NCI-H146 treated with DMSO at 0.1 percent for 48 hours (cell line): ENCODE measurements around the gene KANSL1L.

ENCODE experiments used
- DNase-seq: peaks from one replicate; lab custom pipeline; 2025; ENCODE audit not compliant: unreplicated experiment; lab: John Stamatoyannopoulos, UW

Gene KANSL1L

DNA sequence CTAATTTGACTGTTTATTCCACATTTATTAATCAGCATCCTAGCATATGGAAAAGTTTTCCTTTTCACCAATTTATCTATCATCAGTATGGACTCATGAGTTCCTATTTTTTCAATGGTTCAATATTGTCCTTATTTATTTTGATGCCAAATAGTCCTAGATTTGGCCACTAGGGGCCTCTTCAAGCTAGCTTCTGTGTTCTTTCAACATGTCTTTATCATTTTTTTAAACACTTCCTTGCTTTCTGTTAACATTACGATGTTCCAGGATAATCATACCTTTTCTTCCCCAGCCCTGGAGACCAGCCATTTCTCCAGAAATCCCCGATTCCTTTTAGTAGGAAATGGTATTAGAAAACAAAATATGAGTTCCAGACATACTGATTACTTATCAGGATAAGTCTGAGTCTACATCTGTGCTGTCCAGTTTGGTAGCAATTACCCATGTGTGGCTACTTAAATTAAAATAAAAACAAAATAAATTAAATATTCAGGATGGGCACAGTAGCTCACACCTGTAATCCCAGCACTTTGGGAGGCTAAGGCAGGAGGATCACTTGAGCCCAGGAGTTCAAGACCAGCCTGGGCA, 98.2 kb downstream of the KANSL1L start:
- DNase-seq: peak; percentile 6

DNA sequence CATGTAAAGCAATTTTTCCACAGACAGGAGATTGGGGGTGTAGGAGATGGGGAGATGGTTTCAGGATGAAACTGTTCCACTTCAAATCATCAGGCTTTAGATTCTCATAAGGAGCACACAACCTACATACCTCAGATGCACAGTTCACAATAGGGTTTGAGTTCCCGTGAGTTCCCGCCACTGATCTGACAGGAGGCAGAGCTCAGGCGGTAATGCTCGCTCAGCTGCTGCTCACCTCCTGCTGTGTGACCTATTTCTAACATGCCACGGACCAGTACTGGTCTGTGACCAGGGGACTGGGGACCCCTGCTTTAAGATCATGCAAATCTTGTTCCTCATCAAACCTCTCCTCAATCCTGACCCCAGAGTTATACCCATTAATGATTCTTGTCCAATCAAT, 98.7 kb downstream of the KANSL1L start:
- DNase-seq: no peak

DNA sequence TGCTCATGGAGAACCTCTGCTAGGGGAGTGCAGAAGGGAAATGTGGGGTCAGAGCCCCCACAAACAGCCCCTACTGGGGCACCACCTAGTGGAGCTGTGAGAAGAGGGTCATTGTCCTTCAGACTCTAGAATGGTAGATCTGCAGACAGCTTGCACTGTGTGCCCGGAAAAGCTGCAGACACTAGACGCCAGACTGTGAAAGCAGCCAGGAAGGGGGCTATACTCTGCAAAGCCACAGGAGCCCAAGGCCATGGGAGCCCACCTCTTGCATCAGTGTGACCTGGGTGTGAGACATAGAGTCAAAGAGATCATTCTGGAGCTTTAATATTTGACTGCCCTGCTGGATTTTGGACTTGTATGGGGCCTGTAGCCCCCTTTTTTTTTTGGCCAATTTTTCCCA, 107.9 kb downstream of the KANSL1L start:
- no peak for DNase-seq

DNA sequence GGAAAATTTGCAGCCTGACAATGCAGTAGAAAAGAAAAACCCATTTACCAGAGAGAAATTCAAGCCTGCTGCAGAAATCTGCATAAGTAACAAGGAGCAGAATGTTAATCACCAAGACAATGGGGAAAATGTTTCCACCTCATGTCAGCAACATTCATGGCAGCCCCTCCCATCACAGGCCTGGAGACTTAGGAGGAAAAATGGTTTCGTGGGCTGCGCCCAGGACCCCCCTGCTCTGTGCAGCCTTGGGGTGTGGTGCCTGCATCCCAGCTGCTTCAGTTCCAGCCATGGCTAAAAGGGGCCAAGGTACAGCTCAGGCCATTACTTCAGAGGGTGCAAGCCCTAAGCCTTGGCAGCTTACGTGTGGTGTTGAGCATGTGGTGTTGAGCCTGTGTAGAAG, 115.4 kb downstream of the KANSL1L start:
- DNase-seq: no peak

DNA sequence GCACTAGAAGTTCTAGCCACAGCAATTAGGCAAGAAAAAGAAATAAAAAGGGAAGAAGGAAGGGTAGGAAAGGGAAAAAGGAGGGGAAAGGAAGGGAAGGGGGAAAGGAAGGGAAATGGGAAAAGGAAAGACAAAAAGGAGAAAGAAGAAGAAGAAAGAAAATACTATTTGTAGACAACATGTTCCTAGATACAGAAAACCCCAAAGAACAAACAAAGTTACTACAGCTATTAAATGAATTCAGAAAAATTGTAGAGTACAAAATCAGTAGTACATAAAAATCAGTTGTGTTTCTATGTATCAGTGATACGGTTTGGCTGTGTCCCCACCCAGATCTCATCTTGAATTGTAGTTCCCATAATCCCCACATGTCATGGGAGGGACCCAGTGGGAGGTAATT, 116.5 kb downstream of the KANSL1L start:
- no peak for DNase-seq

DNA sequence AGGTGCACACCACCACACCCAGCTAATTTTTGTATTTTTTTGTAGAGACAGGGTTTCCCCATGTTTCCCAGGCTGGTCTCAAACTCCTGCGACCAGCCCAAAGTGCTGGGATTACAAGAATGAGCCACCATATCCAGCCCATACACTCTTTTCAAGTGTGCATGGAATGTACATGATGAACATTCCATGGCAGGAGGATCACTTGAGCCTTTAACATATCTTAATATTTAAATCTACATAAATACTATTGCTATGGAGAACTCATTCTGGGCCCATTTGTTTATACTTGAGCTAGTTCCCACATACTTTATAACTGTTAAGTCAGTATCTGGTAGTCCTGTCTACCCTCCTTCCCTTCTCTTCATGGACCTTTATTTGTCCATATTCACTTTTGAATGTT, 120.3 kb downstream of the KANSL1L start:
- no peak for DNase-seq

DNA sequence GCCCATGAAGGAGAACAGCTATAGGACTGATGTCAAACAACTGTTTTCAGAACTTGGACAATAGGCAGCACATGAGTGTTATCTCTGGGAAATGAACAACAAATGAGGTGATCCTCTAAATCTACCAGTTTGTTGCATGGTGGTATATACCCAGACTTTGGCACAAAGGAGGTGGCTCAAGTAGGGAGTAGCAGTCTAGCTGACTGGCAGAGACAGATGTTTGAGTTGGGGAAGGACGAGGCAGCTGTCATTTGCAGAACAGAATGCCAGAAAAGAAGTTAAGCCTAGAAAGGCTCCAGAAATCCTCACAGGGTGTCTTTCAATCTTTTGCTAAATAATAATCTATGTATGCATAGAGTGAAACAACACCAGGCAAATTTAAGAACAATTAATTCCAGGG, 121.4 kb downstream of the KANSL1L start:
- no peak for DNase-seq

DNA sequence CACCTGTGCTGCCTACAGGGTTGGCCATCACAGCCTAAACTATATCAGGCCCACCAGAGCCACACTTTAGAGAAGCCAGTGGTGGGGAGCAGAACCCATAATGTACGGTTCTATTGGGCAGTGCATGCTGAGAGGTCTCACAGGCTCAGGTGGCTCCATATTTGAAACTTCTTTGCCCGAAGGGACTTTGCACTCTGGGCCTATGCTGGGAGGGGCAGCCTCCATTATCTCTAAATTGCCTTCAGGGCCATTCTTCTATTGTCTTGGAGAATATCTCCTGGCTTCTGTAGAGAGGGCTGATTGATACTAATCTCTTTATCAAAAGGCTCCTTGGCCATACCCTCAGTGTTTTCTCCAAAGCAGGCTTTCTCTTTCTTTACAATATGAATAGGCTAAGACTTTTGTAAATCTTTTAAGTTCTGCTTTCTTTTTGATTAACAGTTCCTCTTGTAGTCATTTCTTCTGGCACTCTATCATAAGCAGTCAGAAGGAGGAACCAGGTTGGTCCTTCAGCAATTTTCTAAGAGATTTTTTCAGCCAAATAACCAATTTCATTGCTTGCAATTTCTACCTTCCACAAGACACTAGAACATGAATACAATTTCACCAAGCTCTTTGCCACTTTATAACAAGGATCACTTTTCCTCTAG, 124.2 kb downstream of the KANSL1L start:
- DNase-seq: no peak

DNA sequence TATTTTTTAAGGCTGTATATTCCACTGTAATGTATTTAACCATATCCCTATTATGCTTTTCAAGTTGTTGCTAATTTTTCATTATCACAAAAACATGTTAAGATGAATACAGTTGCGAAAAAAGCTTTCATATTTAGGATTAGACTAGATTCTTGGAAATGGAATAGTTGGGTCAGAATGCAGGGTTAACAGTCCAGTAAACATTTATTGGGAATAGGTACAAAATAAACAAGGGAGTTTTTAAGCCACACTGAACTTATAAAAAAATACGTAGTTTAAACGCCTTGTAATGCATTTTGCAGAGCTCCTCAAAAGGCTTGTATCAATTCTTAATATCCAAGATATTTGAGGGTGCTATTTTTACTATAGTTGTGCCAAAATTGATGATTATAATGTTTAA, 133.1 kb downstream of the KANSL1L start:
- no peak for DNase-seq

DNA sequence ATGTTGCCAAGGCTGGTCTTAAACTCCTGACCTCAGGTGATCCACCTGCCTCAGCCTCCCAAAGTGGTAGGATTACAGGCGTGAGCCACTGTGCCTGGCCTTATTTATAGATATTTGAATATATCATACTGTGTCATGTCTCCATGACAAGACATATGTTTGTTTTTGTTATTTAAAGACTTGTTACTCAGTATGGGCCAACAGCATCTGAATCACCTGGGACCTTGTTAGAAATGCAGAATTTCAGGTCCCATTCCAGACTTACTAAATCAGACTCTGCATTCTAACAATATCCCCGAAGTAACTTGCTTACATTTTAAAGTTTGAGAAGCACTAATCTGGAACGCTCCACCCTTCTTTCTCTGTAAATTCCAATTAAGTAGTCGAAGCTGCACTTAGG, 135.5 kb downstream of the KANSL1L start:
- no peak for DNase-seq

DNA sequence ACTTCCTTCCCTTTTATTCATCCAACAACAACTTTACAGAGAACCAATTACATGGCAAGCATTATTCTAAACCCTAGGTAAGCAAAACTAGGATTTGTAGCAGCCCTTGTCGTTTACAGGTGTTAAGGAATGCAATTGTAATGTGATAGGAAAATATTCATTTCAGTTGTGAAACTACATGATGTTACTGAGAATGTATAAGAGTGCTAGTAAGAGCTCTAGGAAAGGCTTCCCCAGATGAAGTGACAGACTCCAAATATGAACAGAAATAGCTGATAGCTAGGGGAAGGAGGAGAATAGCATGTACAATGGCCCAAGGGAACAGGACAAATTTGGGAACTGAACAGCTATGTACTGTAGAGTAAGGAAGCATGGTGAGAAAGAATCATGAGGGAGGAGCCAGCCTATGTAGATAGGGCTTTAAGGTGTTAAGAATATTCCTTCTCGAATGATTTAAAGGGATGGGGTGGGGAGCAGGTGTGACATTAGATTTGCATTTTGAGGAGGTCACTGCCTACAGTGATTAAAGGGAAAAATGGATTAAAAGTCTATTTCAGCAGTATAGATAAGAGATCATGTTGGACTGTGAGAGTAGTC, 137.0 kb downstream of the KANSL1L start:
- no peak for DNase-seq

DNA sequence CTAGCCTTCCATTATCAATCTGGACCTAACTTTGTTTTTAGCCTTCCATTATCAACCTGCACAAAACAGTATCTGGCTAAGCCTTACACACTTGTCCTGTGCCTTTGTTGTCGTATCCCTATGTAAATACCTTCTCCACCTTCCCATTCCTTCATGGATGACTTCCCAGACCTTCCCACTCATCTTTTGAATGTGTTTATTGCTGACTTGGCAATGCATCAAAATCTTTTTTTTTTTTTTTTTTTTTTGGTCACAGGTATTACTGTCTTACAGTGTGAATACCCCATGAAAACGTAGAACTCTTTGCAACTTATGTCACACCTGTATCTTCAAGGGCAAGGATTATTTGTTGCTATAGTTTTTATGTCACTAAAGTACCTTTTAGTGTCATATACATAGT, 143.0 kb downstream of the KANSL1L start:
- DNase-seq: no peak

DNA sequence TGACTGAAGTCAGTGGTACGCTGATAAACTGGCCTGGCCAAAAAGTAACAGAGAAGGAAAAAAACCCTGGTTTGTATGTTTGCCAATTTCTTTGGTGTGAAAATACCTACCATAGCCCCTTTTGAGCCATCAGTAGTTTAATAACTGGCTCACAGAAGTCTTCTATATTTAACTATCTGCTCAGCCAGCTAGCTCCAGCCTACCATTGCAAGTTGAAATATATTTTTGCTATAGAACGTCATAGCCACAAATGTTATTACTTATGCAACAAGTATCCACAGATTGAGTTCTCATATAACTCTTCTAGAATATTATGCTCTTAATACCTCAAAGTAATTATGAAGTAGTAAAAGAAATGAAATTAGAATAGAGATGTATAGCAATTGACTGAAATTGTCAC, 143.6 kb downstream of the KANSL1L start:
- no peak for DNase-seq

DNA sequence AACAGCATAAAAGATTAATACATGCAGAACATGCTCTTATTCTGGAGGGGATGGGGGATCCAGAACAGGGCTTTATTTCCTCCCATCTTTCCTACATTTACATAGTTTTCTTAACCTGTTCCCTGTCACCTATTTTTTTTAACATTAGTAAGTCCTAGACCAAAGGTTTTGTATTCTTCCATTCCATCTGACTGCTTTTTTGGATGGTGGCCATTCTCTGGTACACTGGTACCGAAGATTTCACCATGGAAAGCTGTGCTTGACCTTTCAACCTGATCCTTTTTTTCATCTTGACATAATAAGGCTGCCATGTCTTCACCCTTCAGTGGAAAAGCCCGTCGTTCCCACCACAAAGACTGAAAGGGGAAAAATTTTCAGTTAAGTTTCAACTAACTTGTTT, 148.4 kb downstream of the KANSL1L start:
- DNase-seq: no peak

DNA sequence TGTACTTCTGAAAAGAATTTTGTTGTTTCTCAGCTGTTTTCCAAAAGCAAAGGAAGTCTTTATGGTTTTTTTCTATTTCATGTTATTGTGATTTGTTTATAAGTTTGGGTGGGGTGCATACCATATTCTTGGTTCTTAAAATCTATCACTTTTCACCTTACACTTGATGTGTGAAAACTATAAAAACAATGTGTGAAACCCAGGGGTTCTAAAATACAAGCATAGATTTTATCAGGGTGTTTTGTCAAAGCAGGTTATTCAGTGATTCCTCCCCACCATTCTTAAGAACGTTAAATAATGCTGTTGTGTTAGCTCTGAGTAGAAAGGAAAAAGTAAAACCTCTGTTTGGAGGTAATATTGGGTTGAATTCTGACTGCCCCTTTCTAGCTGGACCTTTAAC, 151.1 kb downstream of the KANSL1L start:
- DNase-seq: no peak

DNA sequence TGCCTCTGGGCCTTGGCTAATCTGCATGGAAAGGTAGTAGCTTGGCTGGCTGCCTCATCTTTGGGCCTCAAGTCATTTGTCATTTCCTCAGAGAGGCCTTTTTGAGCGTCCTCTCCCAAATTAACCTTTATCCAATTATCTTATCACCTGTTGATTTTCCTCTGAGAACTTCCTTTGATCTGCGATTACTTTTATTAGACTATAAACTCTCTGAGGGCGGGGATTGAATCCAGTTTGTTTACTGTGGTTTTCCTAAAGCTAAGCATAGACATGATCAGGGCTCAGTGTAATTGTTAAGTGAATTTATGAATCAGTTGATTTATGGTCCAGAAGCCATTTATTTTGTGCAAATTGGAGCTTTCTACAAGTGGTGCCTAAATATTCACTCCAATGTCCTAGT, 161.3 kb downstream of the KANSL1L start:
- no peak for DNase-seq

DNA sequence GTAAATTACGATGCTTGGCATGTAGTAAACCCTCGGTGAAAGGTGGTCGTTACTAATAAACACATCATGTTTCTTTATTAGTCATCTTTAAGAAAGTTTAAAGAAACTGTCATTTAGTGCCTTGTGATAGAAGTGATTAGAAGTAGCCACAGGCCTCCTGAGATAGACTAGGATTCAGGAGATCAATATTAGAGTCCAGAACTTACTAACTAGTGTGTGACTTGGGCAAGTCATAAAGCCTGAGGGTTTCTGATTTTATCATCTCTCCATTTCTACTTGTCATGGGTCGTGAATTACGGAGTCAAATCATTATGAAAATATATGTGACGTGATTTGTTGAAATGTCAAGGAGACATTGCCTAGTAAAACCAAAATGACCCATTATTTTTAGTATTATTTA, 162.1 kb downstream of the KANSL1L start:
- DNase-seq: no peak

DNA sequence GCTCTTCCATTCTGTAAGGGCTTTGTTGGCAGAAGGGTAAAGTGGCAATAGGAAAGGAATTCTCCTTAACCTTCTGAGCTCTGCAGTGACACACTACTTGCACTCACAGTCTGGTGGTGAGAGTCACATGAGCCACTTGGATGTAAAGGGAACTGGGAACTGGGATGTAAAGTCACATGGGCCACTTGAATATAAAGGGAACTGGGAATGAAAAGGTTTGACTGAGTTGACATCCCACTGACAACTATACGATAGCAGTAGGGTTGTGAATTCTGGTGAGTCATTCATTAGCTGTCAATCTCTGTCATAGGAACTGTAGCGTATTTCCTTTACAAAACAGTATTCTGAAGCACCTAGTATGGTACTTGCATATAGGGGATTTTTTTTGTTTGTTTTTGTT, 163.3 kb downstream of the KANSL1L start:
- DNase-seq: no peak

DNA sequence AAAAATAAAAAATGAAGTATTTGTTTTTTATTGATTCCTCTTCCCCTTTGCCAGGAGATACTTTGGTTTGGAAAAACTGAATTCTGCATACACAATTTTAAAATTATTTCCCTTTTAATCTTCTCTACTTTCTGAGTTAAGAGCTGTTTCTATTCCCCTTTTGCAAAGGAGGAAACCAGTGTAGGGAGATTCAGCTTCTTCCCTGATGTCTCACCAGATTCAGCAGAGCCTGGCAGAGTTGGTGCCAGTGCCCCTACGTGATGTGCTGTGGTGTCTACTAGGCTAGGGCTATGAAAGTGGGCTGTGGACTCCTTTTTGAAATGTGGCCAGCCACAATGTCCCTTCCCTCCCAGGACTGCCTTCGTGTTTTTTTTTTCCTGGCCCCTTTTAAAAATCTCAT, 166.3 kb downstream of the KANSL1L start:
- no peak for DNase-seq

DNA sequence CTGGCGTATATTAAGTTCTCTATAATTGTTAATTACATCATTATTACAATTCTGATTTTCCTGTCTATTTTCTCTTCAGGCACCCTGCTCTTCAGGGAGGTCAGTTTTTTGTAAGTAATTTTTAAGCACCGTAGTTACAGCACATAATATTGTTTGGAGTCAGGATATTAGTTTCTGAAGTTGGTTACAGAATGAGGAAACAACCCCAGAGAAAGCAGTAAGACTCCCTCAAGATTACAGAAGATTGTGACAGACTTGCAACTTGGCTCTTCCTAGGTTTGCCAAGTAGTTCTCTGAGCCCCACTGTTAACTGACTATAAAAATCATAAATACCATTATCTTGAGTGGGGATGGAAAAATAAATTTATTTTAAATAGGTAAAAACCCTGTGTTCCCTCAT, 167.8 kb downstream of the KANSL1L start:
- DNase-seq: no peak

DNA sequence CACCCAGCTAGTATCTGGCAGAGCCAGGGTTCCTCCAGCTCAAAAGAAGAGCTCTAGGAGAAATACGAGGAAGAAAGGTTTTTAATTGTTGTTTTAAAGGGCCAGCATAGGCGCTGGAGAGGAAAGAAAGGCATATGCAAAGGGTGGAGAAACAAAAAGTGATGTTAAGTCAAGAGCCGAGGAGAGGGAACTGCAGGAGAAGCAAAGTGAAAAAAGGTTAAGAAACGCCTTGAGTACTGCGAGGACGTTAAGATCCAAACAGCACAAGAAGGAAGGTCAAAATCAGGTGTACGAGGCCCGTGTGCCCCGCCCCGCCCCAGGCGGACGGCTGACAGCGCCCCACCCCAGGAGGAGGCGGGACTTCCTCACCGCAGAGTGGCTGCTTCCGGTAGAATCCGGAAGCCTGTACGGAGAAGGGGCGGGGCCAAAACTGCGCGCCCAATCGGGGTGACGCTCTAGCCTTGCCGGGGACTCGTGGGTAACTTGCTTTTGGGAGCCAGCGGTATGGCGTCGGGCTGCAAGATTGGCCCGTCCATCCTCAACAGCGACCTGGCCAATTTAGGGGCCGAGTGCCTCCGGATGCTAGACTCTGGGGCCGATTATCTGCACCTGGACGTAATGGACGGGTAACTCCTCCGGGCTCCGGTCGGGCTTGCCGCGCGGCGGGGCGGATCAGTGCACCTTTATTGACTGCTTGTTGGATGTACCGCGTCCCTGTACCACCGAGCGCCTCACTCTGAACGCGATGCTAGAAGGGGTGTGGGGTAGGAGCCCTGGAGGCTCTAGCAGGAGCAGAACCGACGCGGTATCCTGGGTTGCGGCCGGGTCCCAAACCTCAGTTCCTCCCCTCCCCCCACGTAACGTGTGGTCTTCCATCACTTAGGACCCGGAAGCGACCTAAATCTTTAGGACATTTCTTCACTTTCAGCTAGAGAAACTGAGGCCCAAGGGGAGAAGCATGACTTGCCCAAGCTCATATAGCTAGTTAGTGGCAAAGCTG, 168.8 kb downstream of the KANSL1L start, which contains the start of gene RPE:
Gene RPE, plus strand, starts transcription at position 481 of the 1,000 bp plus-strand sequence. Its CDS starts 24 bp downstream, at position 505.
- DNase-seq: peak; percentile 79
